HG02870 (cell line): ENCODE data around the gene GLYAT.
"Not testable (repeated sequence)": the region's sequence is repeated elsewhere in the genome, so short reads cannot be mapped to it uniquely, and the experiment has no call there.

ENCODE experiments used
- ATAC-seq: cut with Tn5 transposase; IDR thresholded peaks from one replicate; pipeline ENCODE4 v1.9.1; 2021; ENCODE audit warnings: mild to moderate bottlenecking, moderate library complexity; ENCODE audit not compliant: unreplicated experiment

Gene GLYAT

DNA sequence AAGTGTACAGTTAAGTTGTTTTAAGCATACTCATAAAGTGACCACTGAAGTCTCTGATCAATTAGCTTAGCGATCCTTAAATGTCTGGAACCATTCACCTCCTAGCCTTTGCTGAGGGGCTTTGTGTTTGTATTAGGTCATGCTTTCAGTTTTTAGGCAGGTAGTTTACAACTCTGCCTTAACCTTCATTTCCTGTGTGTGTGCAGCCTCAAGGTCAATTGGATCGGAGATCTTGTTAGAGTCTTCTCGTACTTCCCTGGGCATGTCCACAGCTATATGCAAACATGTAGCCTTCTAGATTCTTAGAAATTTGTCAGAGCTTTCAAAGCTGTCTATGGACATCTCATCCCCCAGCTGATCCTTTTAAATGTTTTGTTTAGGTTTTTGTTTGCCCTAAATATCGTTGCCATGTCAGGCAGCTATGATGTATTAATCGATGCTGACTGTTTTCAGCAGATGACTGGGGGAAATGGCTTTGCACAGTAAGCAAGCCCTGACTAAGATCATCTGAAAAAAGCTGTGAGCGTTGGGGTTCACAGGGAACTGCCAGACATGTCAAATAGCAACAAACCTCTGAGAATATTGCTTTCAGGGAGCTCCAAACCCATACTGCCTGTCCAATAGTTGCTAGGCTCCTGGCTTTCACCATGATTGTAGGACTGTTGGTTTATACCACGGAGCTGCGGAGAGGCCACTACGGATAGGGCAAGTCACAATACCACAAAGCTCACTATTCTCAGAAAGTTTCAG lies 45.6 kb downstream of the GLYAT start:
- ATAC-seq = peak; percentile 68

- not testable (repeated sequence) for ATAC-seq
Measured at GRCh38 chr11:58682660-58683059, 49.1 kb downstream of the GLYAT start.

DNA sequence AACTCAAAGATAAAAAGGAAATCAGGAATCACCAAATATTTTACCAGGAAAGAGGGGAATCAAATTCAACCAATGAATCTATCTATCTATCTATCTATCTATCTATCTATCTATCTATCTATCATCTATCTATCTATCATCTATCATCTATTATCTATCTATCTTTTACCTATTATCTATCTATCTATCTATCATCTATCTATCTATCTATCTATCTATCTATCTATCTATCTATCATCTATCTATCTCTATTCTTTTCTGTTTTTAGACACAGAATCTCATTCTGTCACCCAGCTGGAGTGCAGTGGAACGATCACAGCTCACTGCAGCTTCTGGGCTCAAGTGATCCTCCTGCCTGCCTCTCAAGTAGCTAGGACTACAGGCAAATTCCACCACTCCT lies 54.2 kb downstream of the GLYAT start:
- not testable (repeated sequence) for ATAC-seq

DNA sequence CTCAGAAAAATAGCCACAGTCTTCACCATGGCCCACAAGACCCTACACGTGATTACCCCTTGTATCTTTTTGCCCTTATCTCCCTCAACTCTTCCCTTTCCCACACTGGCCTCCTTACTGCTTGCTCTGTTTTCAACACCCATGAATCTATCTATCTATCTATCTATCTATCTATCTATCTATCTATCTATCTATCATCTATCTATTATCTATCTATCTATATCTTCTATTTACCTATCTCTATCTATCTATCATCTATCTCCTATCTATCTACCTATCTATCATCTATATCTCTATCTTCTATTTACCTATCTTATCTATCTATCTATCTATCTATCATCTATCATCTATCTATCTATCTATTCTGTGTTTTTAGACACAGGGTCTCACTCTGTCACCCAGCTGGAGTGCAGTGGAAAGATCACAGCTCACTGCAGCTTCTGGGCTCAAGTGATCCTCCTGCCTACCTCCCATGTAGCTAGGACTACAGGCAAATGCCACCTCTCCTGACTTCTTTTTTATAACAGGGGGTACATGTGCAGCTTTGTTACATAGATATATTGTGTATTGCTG lies 55.1 kb downstream of the GLYAT start:
- no peak for ATAC-seq

DNA sequence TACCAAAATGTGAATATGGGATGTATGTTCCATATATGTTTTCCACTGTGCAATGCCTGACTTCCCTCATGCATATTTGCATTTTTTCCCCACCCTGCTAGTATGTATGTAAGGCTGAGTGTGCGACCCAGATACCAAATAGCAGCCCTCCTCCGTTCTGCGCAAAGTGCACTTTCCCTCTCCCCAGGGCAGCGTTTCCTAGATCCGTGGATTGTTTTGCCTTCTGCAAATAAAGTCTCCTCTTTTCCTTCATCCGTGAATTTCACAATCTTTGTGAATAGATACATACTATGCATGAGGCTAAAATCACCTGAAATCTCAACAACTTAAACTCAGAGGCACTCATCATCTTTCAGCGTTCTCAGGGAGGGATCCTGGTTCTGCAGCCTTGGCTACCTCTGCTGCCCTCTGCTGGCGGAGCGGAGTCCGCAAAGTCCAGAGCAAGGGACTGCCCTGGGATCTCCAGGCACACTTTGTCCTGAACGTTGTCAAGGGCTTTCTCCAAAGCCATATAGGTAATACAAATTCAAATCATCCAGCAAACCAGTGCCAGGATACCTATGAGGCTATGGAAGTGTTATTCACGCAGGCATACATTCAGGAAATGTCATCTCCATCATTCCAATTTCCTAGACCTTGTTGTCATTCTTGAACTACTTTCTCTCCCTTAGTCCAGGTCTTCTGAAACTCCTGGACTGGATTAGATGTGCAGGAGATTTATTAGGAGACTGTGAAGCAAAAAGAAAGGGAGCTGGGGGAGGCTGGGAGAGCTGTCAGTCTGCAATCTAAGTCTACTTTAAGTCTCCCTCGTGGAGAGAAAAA lies 56.2 kb downstream of the GLYAT start:
- ATAC-seq = peak; percentile 87

DNA sequence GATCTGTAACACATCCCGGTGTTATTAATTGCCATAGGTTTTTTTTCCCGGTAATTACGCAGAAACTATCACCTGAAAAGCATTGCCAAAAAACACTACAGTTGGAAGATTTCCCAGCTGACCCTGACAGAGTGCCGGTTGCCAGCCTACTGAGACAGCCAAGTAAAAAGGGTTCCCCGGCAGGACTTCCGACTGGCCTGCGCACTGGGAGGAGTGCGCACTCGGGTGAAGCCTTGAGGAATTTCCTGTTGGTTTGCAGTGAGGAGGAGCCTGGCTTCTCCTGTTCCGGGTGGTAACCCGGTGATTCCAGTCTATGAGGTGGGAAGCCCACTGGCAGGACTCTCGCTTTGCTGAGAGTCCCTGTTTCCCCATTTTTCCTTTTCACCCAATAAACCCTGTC lies 57.1 kb downstream of the GLYAT start:
- ATAC-seq = no peak

- no peak for ATAC-seq
Measured at GRCh38 chr11:58671983-58672633, 59.6 kb downstream of the GLYAT start.

- no peak for ATAC-seq
Measured at GRCh38 chr11:58659910-58660570, 71.7 kb downstream of the GLYAT start.

- ATAC-seq = no peak
Measured at GRCh38 chr11:58659404-58659803, 72.3 kb downstream of the GLYAT start.
